ENCODE data around the gene PMPCA. TPM values are rescaled to one million over a fixed set of nuclear protein-coding genes. Genes with fewer than 3 reads are reported as not detected.

PMPCA gene
- total and polyA plus RNA-seq, 3 donors from 2014 or later: 66.7 to 78.4 (median 69.8) TPM

DNA sequence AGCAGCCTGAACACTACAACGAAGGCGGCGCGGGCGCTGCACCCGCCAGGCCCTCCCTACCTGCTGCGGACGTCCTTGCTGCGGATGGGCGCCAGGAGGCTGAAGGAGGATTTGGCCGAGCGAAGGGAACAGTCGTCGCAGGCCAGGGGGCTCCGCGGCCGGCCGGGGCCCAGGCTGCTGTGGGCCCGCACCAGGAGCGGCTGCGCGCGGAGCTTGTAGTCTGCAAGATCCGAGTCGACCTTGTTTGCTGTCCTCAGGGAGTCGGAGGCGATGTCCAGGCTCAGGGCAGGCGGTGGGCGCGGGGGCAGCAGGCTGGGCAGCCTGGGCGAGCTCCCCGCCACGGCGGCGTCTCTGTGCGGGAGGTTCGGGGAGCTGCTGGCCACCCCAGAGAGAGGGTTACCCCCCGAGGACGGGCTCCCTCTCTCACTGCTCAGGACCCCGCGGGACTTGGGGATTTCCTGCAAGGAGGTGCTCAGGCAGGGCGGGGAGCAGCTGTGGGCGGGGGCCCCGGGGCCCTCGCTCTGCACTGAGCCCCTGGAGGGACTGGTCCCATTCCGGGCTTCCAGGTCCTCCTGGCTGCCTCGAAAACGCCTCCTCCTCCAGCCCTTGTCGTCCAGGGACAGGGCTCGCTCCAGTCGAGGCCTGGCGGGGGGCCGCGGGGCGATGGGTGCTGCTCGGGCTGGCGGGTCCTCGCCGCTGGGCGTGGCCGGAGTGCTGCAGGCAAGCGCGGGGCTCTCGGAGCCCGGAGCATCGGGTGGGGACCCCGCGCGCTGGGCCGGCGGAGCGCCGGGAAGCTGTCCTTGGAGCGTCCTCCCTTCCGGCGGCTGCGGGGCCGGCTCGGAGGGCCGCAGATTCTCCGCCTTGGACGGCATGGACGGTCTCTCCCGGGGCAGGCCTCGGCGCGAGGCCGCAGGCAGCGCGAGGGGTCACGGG lies 28.4 kb downstream of the PMPCA start:
- Histone ChIP-seq H3K4me1 (peaks cover 32% of the 10 kb centered on the region), H3K36me3 (ENCODE audit: low read depth, missing control alignments) (peaks cover 3% of the 10 kb centered on the region)

DNA sequence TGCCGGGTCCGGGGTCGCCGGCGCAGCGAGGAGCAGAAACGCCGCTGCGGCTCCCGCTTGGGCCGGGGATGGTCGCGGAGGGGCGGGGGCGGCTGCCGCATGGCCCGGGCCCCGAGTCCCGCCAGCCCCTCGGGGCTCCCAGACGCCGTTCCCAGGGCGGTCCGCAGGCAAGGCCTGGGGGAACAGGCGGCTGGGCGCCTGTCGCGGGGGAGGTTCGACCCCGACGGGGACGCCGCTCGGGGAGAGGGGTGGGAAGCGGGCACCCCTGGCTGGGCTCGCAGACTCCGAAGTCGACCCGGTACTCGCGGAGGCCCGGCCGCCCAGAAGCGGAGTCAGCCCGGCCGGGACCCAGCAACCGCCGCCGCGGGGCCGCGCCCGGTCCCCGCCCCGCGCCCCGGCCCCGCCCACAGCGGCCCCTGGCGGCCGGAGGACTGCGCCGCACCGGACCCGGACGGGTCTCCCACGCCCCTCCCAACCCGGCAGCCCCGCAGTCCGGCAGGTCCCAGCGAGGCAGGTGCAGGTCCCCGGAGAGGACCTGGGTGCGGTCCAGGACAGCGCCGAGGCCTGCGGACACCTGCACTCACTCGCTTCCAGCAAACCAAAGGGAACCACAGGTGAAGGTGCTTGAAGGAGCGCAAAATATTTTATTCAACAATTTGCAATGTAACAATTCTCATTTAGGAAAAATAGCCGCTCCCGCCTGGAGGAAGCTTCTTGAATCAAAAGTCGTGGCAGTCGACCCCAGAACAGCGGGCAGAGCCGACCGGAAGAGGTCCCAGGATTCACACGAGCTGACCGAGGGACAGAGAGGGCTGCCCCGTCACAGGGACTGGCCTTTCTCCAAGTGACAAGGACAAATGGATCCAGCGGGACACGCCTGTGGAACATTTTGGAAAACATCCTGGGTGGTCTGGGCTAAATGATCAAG lies 29.3 kb downstream of the PMPCA start, which contains the start of gene INPP5E:
Gene INPP5E (minus strand): TSS at position 365 of the 928 bp plus-strand sequence. CDS start 426 bp downstream, outside the sequence.
- Histone ChIP-seq H3K36me3 (ENCODE audit: low read depth, missing control alignments) (peaks cover 3% of the 10 kb centered on the region), H3K4me1 (peaks cover 32% of the 10 kb centered on the region), H3K4me3 (peak within 1 kb of the TSS; percentile 82 to 86), H3K9me3 (no peaks in the 10 kb centered on the region), H3K27me3 (no peaks in the 10 kb centered on the region), H3K27ac (peak within 1 kb of the TSS; percentile 52 to 87)
- intact Hi-C loops (cut with DNase I; ENCODE audit: low total_unique reads): no loop called here
- TF ChIP-seq, protein P1, sequence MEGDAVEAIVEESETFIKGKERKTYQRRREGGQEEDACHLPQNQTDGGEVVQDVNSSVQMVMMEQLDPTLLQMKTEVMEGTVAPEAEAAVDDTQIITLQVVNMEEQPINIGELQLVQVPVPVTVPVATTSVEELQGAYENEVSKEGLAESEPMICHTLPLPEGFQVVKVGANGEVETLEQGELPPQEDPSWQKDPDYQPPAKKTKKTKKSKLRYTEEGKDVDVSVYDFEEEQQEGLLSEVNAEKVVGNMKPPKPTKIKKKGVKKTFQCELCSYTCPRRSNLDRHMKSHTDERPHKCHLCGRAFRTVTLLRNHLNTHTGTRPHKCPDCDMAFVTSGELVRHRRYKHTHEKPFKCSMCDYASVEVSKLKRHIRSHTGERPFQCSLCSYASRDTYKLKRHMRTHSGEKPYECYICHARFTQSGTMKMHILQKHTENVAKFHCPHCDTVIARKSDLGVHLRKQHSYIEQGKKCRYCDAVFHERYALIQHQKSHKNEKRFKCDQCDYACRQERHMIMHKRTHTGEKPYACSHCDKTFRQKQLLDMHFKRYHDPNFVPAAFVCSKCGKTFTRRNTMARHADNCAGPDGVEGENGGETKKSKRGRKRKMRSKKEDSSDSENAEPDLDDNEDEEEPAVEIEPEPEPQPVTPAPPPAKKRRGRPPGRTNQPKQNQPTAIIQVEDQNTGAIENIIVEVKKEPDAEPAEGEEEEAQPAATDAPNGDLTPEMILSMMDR (IDR thresholded peaks at IDR 0.05): peak; percentile 60 to 77 (median 69)
- TF ChIP-seq POLR2A (IDR thresholded peaks at IDR 0.05): no peak
- WGBS, 2 donors: 3 to 7% methylated on average over 18 to 85 of the region's 90 CpGs
- DNase-seq: peak; percentile 72

More for the DNA sequence above, 28.4 kb downstream of the PMPCA start:
- Histone ChIP-seq H3K9me3 (no peaks in the 10 kb centered on the region), H3K4me3 (peak overlapping the region; percentile 82 to 86), H3K27ac (peak overlapping the region; percentile 52 to 87), H3K27me3 (no peaks in the 10 kb centered on the region)
- DNase-seq: peak; percentile 25
- WGBS, 2 donors: 0 to 1% methylated on average over 8 to 74 of the region's 91 CpGs
- TF ChIP-seq, protein P1 (IDR thresholded peaks at IDR 0.05): no peak
- no peak for TF ChIP-seq POLR2A (IDR thresholded peaks at IDR 0.05)
- intact Hi-C loops (cut with DNase I; ENCODE audit: low total_unique reads): no loop called here

DNA sequence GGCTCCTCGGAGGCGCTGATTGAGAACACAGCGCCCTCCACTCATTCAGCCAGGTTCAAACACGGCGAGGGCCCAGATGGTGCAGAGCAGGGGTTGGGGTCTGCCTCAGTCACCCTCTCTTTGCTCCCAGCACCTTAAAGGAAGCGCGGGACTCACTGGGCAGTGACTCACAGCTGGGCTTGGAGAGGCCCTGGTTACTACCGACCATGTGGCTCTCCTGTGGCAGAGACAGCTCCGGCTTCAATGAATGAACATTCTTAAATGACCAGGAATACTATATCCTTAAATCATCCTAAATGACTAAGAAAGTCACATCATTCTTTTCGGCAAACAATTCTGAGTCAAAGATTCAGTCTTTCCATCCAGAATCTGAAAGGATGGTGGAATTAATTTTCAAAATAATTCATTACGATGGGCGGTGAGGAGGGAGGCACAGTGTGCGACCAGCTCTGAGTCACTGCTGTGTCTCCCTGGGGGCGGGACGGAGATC lies 30.8 kb downstream of the PMPCA start:
- H3K36me3 ChIP-seq (ENCODE audit: low read depth, missing control alignments): peaks cover 3% of the 10 kb centered on the region
- DNase-seq: no peak
- WGBS, 2 donors: 85% methylated on average over 13 to 15 of the region's 15 CpGs

DNA sequence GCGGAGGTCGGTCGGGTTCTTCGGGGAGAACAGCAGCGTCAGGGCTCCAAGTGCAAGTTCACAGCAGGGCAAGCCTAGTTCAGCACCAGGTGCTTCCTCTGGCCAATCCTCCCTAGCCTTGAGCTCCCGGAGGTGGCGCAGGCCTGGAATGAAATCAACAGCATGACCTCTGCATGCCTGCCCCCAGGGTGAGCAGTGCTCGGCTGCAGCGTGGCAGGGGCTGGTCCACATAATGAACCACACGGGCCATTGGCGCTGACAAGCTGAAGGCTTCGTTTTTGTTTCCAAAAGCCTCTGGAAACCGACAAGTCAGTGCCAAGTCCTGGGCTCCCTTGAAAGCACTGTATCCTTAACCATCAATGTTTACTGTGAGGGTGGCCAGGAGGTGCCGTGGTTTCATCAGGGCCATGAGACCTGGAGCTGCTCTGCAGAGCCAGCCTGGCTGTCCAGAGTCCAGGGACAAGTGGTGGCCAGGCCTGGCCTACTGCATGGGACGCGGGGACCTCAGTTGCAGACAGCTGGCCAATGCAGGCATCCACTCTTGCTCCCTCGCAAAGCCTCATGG lies 31.3 kb downstream of the PMPCA start:
- Histone ChIP-seq H3K36me3 (ENCODE audit: low read depth, missing control alignments) (peaks cover 3% of the 10 kb centered on the region), H3K27ac (no peak overlapping the region), H3K4me1 (peaks cover 32% of the 10 kb centered on the region), H3K27me3 (no peaks in the 10 kb centered on the region), H3K9me3 (no peaks in the 10 kb centered on the region), H3K4me3 (no peak overlapping the region)
- TF ChIP-seq POLR2A (IDR thresholded peaks at IDR 0.05): no peak
- TF ChIP-seq, protein P1 (IDR thresholded peaks at IDR 0.05): no peak
- 69 to 73% methylated on average over 10 to 17 of the region's 17 CpGs for WGBS, 2 donors
- DNase-seq: no peak
- intact Hi-C loops (cut with DNase I; ENCODE audit: low total_unique reads): no loop called here

More for the DNA sequence above, 30.8 kb downstream of the PMPCA start:
- intact Hi-C loops (cut with DNase I; ENCODE audit: low total_unique reads): no loop called here
- Histone ChIP-seq H3K9me3 (no peaks in the 10 kb centered on the region), H3K27me3 (no peaks in the 10 kb centered on the region), H3K27ac (peak overlapping the region in 1 of 2 donors; percentile 87), H3K4me3 (no peak overlapping the region), H3K4me1 (peaks cover 32% of the 10 kb centered on the region)
- TF ChIP-seq, protein P1 (IDR thresholded peaks at IDR 0.05): no peak
- no peak for TF ChIP-seq POLR2A (IDR thresholded peaks at IDR 0.05)

Data from testis (tissue), 3 donors.